ENCODE results near the gene COQ5.

DNA sequence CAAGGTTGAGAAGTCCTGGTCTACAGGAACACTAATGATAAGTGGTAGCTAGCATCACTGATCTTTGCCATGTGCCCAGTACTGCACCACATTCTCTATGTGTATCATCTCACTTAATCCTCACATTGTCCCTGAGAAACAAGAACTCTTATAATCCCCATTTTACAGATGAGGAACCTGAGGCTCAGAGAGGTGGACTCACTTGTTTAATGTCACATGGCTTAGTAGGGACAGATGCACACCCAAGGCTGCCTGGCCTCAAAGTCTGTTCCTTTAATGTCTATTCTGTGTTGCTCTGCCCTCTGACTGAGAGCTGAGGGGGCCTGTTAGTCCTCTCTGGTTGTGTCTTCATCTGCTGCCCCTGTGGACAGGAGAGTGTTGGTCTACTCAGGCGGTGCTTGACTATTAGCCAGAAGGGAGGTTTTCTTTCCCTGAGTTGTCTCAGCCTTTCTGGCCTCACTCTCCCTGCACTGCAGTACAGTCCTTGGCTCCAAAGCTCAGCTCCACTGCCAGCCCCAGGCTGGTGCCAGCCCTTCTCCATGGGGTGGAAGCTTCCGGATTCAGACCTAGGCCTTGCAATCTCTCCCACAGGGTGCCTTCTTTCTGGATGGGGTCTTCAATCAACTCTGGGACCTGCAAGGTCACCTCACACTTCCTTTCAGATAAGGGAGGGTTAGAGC lies 38.0 kb downstream of the COQ5 start:
- no peak for TF ChIP-seq YY1 (IDR thresholded peaks at IDR 0.05)
- TF ChIP-seq, protein P1, sequence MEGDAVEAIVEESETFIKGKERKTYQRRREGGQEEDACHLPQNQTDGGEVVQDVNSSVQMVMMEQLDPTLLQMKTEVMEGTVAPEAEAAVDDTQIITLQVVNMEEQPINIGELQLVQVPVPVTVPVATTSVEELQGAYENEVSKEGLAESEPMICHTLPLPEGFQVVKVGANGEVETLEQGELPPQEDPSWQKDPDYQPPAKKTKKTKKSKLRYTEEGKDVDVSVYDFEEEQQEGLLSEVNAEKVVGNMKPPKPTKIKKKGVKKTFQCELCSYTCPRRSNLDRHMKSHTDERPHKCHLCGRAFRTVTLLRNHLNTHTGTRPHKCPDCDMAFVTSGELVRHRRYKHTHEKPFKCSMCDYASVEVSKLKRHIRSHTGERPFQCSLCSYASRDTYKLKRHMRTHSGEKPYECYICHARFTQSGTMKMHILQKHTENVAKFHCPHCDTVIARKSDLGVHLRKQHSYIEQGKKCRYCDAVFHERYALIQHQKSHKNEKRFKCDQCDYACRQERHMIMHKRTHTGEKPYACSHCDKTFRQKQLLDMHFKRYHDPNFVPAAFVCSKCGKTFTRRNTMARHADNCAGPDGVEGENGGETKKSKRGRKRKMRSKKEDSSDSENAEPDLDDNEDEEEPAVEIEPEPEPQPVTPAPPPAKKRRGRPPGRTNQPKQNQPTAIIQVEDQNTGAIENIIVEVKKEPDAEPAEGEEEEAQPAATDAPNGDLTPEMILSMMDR (IDR thresholded peaks at IDR 0.05; ENCODE audit: low read depth, low read length, missing input control) = no peak
- TF ChIP-seq, protein P2, sequence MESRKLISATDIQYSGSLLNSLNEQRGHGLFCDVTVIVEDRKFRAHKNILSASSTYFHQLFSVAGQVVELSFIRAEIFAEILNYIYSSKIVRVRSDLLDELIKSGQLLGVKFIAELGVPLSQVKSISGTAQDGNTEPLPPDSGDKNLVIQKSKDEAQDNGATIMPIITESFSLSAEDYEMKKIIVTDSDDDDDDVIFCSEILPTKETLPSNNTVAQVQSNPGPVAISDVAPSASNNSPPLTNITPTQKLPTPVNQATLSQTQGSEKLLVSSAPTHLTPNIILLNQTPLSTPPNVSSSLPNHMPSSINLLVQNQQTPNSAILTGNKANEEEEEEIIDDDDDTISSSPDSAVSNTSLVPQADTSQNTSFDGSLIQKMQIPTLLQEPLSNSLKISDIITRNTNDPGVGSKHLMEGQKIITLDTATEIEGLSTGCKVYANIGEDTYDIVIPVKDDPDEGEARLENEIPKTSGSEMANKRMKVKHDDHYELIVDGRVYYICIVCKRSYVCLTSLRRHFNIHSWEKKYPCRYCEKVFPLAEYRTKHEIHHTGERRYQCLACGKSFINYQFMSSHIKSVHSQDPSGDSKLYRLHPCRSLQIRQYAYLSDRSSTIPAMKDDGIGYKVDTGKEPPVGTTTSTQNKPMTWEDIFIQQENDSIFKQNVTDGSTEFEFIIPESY (IDR thresholded peaks at IDR 0.05) = no peak
- TF ChIP-seq RAD21 (IDR thresholded peaks at IDR 0.05) = no peak
- TF ChIP-seq, protein P3, sequence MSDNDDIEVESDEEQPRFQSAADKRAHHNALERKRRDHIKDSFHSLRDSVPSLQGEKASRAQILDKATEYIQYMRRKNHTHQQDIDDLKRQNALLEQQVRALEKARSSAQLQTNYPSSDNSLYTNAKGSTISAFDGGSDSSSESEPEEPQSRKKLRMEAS (IDR thresholded peaks at IDR 0.05) = no peak
